Uterus (tissue), 4 donors: Measurements from ENCODE around the gene C3orf52. TPM values are rescaled to one million over a fixed set of nuclear protein-coding genes. Genes with fewer than 3 reads are reported as not detected.

Experiments used
- DNase-seq, 2 donors: peaks; one replicate each; pipeline ENCODE4 v3.0.0-alpha.2; 2019 to 2020
- H3K27ac ChIP-seq, 2 donors: fragments of 200-600 bp; sonication (generic); 1 replicate in 1 of 2; 2 replicates in 1 of 2; pipeline ENCODE4 v1.5.1; 2016 to 2018
- H3K27me3 ChIP-seq, 2 donors: fragments of 200-600 bp; sonication (generic); one replicate each; pipeline ENCODE4 v1.5.1; 2018 to 2019; ENCODE audit warnings: control low read depth in 1 of 2
- H3K36me3 ChIP-seq, 2 donors: fragments of 200-600 bp; sonication (generic); one replicate each; pipeline ENCODE4 v1.5.1; 2019; ENCODE audit warnings: control low read depth in 1 of 2
- H3K4me1 ChIP-seq, 2 donors: fragments of 200-600 bp; sonication (generic); one replicate each; pipeline ENCODE4 v1.5.1; 2018 to 2019; ENCODE audit warnings: control low read depth in 1 of 2
- H3K4me3 ChIP-seq, 2 donors: fragments of 200-600 bp; sonication (generic); 1 replicate in 1 of 2; 2 replicates in 1 of 2; pipeline ENCODE4 v1.5.1; 2018 to 2019; ENCODE audit warnings: mild to moderate bottlenecking in 1 of 2
- H3K9me3 ChIP-seq, 2 donors: fragments of 200-600 bp; sonication (generic); one replicate each; pipeline ENCODE4 v1.5.1; 2019; ENCODE audit warnings: control low read depth in 1 of 2
- POLR2A ChIP-seq, 2 donors: fragments of 450-650 bp; IDR thresholded peaks; one replicate each; pipeline ENCODE4 v1.6.1; 2016; ENCODE audit warnings: antibody characterized with exemption in 2 of 2, mild to moderate bottlenecking in 1 of 2, moderate library complexity in 1 of 2
- intact Hi-C: fragments of 100-400 bp; cut with DNase I; formaldehyde crosslinking; loops from one replicate; pipeline ENCODE4 v1.15.1; 2023; ENCODE audit warnings: low total_unique reads
- total RNA-seq, 4 donors: library from RNA; depleted of rRNA in 3 of 4; stranded (reverse); fragments of >200 nt in 3 of 4; gene quantifications; one replicate each; pipeline versions ENCODE4 v1.1.0 to v1.2.4, GENCODE V29; 2014 to 2023
- TF ChIP-seq, protein P1 (sequence below), 4 experiments: fragments of 200-600 bp in 2 of 4; fragments of 450-650 bp in 2 of 4; sonication (generic) in 2 of 4; IDR thresholded peaks; one replicate each; pipeline ENCODE4 v1.5.1; 2016 to 2019; ENCODE audit warnings: antibody characterized with exemption in 4 of 4, mild to moderate bottlenecking in 2 of 4, moderate library complexity in 1 of 4
- donor health status: DM: yes; HTN: yes; CAD: no.

Gene C3orf52
- total RNA-seq, 4 donors from 2014 or later = 0.51 to 4.4 (median 1.5) TPM

DNA sequence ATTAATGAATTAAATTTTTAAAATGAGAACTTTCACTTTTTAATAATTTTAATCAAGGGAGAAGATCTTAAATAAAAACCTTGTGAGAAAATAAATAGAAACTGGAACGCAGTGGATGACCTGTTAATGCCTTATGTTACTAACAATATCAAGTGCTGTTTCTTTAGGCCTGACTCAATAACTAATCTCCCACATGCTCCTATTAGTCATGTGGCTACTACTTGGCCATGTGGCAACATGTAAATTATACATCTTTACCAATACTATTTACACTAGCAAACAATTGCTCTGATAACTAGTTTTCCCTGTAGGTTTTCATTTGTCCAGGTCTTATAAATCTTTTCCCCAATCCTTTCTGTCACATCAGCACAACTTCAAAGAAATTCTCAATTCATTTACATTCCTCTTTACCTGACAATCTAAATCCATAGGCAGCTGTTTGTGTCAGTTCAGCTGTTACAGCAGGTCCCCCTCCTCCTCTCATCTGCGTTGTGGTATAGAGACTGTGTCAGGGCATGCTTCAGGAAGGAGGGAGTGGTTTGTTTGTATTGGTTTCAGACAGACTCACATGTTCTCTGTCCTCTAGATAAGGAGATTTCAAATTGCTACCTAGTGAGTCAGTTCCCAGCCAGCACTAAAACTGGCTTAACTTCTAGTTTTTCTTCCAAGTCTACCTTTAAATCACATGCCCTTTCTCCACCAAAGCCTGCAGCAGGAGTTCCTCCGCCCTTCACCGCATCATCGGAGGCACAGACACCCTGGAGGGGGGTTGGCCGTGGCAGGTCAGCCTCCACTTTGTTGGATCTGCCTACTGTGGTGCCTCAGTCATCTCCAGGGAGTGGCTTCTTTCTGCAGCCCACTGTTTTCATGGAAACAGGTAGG is 11.3 kb upstream of the C3orf52 start:
- no peaks in the 10 kb centered on the region for H3K36me3 ChIP-seq
- DNase-seq = no peak
- no peak overlapping the region for H3K27ac ChIP-seq
- no peaks in the 10 kb centered on the region for H3K4me1 ChIP-seq
- H3K27me3 ChIP-seq = no peaks in the 10 kb centered on the region
- H3K9me3 ChIP-seq = no peaks in the 10 kb centered on the region
- H3K4me3 ChIP-seq = no peak overlapping the region
- TF ChIP-seq POLR2A (IDR thresholded peaks at IDR 0.05) = no peak
- TF ChIP-seq, protein P1, sequence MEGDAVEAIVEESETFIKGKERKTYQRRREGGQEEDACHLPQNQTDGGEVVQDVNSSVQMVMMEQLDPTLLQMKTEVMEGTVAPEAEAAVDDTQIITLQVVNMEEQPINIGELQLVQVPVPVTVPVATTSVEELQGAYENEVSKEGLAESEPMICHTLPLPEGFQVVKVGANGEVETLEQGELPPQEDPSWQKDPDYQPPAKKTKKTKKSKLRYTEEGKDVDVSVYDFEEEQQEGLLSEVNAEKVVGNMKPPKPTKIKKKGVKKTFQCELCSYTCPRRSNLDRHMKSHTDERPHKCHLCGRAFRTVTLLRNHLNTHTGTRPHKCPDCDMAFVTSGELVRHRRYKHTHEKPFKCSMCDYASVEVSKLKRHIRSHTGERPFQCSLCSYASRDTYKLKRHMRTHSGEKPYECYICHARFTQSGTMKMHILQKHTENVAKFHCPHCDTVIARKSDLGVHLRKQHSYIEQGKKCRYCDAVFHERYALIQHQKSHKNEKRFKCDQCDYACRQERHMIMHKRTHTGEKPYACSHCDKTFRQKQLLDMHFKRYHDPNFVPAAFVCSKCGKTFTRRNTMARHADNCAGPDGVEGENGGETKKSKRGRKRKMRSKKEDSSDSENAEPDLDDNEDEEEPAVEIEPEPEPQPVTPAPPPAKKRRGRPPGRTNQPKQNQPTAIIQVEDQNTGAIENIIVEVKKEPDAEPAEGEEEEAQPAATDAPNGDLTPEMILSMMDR (IDR thresholded peaks at IDR 0.05) = no peak
- intact Hi-C loops = no loop called here

DNA sequence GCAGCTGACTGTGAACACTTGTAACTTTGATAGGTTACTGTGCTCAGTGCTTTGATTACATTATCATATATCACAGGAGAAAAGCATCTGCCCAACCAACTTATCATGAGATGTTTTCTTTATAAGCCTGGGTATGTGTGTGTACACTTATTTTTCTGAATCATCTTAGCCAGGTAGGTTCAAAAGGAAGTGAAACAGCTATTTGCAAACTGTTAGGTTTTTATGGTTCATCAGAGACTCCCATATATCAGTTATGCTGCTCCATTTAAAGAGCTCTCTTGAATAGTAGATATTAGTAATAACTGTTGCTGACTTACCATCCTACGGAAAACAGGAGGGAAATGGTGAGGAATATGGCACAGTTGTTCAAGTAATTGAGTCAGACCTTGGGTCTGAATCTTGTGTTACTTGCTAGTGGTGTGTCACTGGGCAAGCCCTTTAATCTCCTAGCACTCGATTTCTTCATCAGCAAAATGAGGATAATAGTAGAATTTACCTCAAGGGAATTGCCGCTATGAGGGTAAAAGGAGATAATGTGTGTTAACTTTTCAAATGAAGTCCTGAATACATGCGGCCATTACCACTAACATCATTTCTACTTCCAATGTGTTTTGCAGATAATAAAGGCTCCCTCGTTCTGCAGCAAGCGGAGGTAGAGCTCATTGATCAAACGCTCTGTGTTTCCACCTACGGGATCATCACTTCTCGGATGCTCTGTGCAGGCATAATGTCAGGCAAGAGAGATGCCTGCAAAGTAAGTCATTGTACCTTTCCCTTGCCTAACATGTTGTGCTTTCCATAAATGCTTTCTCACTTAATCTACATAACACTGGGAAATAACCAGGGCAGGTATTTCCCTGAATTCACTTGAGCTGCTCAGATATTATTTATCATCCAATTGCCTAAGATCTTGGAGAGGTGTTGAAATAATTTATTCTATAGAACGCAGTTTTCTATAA is 7.8 kb upstream of the C3orf52 start:
- Histone ChIP-seq H3K27ac (no peak overlapping the region), H3K4me1 (no peaks in the 10 kb centered on the region), H3K36me3 (no peaks in the 10 kb centered on the region), H3K4me3 (no peak overlapping the region), H3K27me3 (no peaks in the 10 kb centered on the region), H3K9me3 (no peaks in the 10 kb centered on the region)
- no peak for DNase-seq
- intact Hi-C loops = no loop called here
- TF ChIP-seq, protein P1 (IDR thresholded peaks at IDR 0.05) = no peak
- TF ChIP-seq POLR2A (IDR thresholded peaks at IDR 0.05) = no peak

DNA sequence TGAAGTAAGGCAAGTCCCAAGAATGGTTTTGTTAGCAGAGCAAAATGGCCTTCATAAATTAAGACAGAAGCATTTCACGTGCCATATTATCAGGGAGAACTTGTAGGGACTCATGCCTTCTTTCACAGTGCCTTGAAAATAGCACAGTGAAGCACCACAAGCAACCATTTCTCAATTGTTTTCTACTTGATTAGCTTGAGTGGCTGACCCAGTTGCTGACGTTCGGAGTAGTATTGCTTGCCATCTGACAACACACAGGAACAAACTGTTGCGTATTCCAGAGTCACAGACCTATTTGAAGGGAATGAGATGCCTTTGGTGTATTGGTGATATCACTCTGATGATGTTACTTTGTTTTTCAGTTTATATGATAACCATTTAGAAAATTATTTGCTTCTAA is 3.0 kb upstream of the C3orf52 start:
- Histone ChIP-seq H3K36me3 (no peaks in the 10 kb centered on the region), H3K4me1 (no peaks in the 10 kb centered on the region), H3K4me3 (no peak overlapping the region), H3K27me3 (no peaks in the 10 kb centered on the region), H3K27ac (no peak overlapping the region), H3K9me3 (no peaks in the 10 kb centered on the region)
- intact Hi-C loops = no loop called here
- no peak for TF ChIP-seq POLR2A (IDR thresholded peaks at IDR 0.05)
- TF ChIP-seq, protein P1 (IDR thresholded peaks at IDR 0.05) = no peak
- no peak for DNase-seq

DNA sequence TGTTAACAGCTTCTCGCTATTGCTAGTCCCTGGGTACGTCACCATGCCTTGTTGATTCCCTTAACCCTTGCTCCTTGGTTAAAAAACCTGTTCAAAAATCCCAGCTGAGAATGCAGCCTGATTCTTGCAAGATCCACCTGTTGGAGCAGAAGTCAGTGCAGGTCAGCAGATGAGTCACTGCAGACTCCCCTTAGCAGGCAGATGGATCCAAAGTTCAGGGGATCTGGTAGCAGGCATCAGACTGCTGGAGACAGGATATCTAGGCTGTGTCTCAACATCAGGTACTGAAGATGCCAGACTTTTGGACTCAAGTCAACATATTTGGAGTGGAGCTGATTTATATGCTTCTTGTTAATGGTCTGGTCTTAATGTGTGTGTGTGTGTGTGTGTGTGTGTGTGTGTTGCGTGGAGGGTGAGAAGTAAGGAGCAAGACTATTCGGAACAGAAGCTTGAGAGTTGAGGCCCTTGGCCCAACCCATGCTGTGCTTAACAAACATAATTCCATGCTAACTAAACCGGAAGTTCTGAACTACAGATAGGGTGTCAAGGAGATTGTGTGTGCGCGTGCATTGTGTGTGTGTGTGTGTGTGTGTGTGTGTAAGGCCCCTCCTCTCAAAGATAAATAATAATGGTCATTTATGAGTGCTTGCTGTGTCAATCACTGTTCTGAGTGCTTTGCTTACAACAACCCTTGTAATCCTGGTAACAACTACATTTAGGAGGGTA is 1.0 kb upstream of the C3orf52 start:
- intact Hi-C loops = no loop called here
- H3K27ac ChIP-seq = no peak overlapping the region

More for the DNA sequence above, 1.0 kb upstream of the C3orf52 start:
- TF ChIP-seq, protein P1 (IDR thresholded peaks at IDR 0.05) = no peak
- TF ChIP-seq POLR2A (IDR thresholded peaks at IDR 0.05) = no peak
- Histone ChIP-seq H3K36me3 (no peaks in the 10 kb centered on the region), H3K27me3 (no peaks in the 10 kb centered on the region), H3K4me1 (no peaks in the 10 kb centered on the region), H3K9me3 (no peaks in the 10 kb centered on the region), H3K4me3 (no peak overlapping the region)
- no peak for DNase-seq
